PC-9 (cell line): ENCODE data around the gene JHY. TPM values are rescaled to one million over a fixed set of nuclear protein-coding genes. Genes with fewer than 3 reads are reported as not detected.

Experiments used
- BruUV-seq: library from RNA; stranded (reverse); fragments of 400-500 nt; replicated peaks from 2 replicates; lab custom pipeline; 2021; lab: Mats Ljungman, UMichigan
- CTCF ChIA-PET: fragments of 300-600 bp; sonication (Branson Sonifier 250); formaldehyde crosslinking; loops from one replicate; lab custom pipeline; 2022; ENCODE audit warnings: antibody characterized with exemption; lab: Charles Lee
- POLR2A ChIA-PET: fragments of 300-600 bp; sonication (Branson Sonifier 250); formaldehyde crosslinking; loops from one replicate; lab custom pipeline; 2022; ENCODE audit warnings: antibody characterized with exemption; ENCODE audit not compliant: unreplicated experiment; lab: Charles Lee
- DNase-seq, 2 experiments: peaks; one replicate each; pipeline versions ENCODE4 v3.0.0 to v3.0.0-alpha.2; 2015 to 2022; ENCODE audit warnings: mixed read lengths in 1 of 2
- H2AFZ ChIP-seq: fragments of 200-600 bp; sonication (generic); 2 replicates; pipeline ENCODE4 v1.8.1; 2017; ENCODE audit warnings: antibody characterized with exemption
- H3F3A ChIP-seq: fragments of 200-600 bp; sonication (generic); 2 replicates; pipeline ENCODE4 v1.8.1; 2017; ENCODE audit warnings: antibody characterized with exemption, mild to moderate bottlenecking, low read depth; ENCODE audit not compliant: insufficient read depth
- H3K27ac ChIP-seq: fragments of 200-600 bp; sonication (generic); 2 replicates; pipeline ENCODE4 v1.6.1; 2016; ENCODE audit warnings: mixed run types
- H3K27me3 ChIP-seq: fragments of 200-600 bp; sonication (generic); 2 replicates; pipeline ENCODE4 v1.6.1; 2016; ENCODE audit warnings: low read depth, mixed run types; ENCODE audit not compliant: insufficient read depth
- H3K36me3 ChIP-seq: fragments of 200-600 bp; sonication (generic); 2 replicates; pipeline ENCODE4 v1.6.1; 2016; ENCODE audit warnings: low read depth, mixed run types
- H3K4me1 ChIP-seq: fragments of 200-600 bp; sonication (generic); replicated peaks from 2 replicates; pipeline ENCODE4 v1.6.1; 2016; ENCODE audit warnings: mixed run types; ENCODE audit not compliant: insufficient read depth
- H3K4me2 ChIP-seq: fragments of 200-600 bp; sonication (generic); 2 replicates; pipeline ENCODE4 v1.6.1; 2017; ENCODE audit warnings: mixed run types
- H3K4me3 ChIP-seq: fragments of 200-600 bp; sonication (generic); 2 replicates; pipeline ENCODE4 v1.6.1; 2016; ENCODE audit warnings: mixed run types
- H3K79me2 ChIP-seq: fragments of 200-600 bp; sonication (generic); 2 replicates; pipeline ENCODE4 v1.6.1; 2017; ENCODE audit warnings: low read depth, mixed run types
- H3K9me2 ChIP-seq: fragments of 200-600 bp; sonication (generic); 2 replicates; pipeline ENCODE4 v1.8.1; 2017; ENCODE audit warnings: mild to moderate bottlenecking; ENCODE audit not compliant: insufficient read depth
- H3K9me3 ChIP-seq: fragments of 200-600 bp; sonication (generic); 2 replicates; pipeline ENCODE4 v1.8.1; 2016; ENCODE audit warnings: low read depth; ENCODE audit not compliant: insufficient read depth
- H4K20me1 ChIP-seq: fragments of 200-600 bp; sonication (generic); 2 replicates; pipeline ENCODE4 v1.8.1; 2017; ENCODE audit not compliant: insufficient read depth
- CTCF ChIP-seq: fragments of 200-600 bp; sonication (generic); conservative IDR thresholded peaks from 2 replicates; pipeline ENCODE4 v1.6.1; 2017; ENCODE audit warnings: mixed run types, antibody characterized with exemption, mild to moderate bottlenecking, moderate library complexity
- EZH2 ChIP-seq: fragments of 200-600 bp; sonication (generic); IDR thresholded peaks from 2 replicates; pipeline ENCODE4 v1.8.0; 2017; ENCODE audit warnings: antibody characterized with exemption, low read depth
- intact Hi-C: fragments of 100-400 bp; cut with micrococcal nuclease; formaldehyde crosslinking; loops from one replicate; pipeline ENCODE4 v1.10.0; 2022; ENCODE audit not compliant: unreplicated experiment
- total RNA-seq: library from RNA; stranded (reverse); gene quantifications from 2 replicates; pipeline ENCODE4 v1.2.3, GENCODE V29; 2021

The JHY gene
- total RNA-seq, 1 experiment from 2014 or later, result 6.2 TPM

- Histone ChIP-seq H3K4me3 (no peak overlapping the region), H3K27me3 (peaks cover 94% of the 10 kb centered on the region), H3K4me2 (no peak overlapping the region), H3K79me2 (no peaks in the 10 kb centered on the region), H3K27ac (no peak overlapping the region), H3K4me1 (no peaks in the 10 kb centered on the region), H4K20me1 (no peaks in the 10 kb centered on the region), H3K9me2 (no peaks in the 10 kb centered on the region), H3F3A (no peaks in the 10 kb centered on the region), H3K36me3 (no peaks in the 10 kb centered on the region), H3K9me3 (no peaks in the 10 kb centered on the region), H2AFZ (no peak overlapping the region)
- CTCF ChIA-PET, result no interaction called here
- POLR2A ChIA-PET, result no interaction called here
- intact Hi-C loops, result no loop called here
- no peak for DNase-seq
- BruUV-seq, result no TSS peak
- TF ChIP-seq EZH2, result no peak
- TF ChIP-seq CTCF, result no peak
Measured at GRCh38 chr11:122978299-122978620, 95.7 kb downstream of the JHY start.

GRCh38 chr11:122979103-122979814 lies 96.7 kb downstream of the JHY start:
- Histone ChIP-seq H3K79me2 (no peaks in the 10 kb centered on the region), H3K27me3 (peaks cover 94% of the 10 kb centered on the region), H3K27ac (no peak overlapping the region), H3K4me3 (no peak overlapping the region), H3K9me3 (no peaks in the 10 kb centered on the region), H4K20me1 (no peaks in the 10 kb centered on the region), H3K4me1 (no peaks in the 10 kb centered on the region), H3K9me2 (no peaks in the 10 kb centered on the region), H3K36me3 (no peaks in the 10 kb centered on the region), H3K4me2 (no peak overlapping the region), H3F3A (no peaks in the 10 kb centered on the region), H2AFZ (no peak overlapping the region)
- TF ChIP-seq CTCF, result no peak
- TF ChIP-seq EZH2, result no peak
- intact Hi-C loops, result no loop called here
- no peak for DNase-seq
- BruUV-seq, result no TSS peak
- POLR2A ChIA-PET, result no interaction called here
- CTCF ChIA-PET, result no interaction called here

DNA sequence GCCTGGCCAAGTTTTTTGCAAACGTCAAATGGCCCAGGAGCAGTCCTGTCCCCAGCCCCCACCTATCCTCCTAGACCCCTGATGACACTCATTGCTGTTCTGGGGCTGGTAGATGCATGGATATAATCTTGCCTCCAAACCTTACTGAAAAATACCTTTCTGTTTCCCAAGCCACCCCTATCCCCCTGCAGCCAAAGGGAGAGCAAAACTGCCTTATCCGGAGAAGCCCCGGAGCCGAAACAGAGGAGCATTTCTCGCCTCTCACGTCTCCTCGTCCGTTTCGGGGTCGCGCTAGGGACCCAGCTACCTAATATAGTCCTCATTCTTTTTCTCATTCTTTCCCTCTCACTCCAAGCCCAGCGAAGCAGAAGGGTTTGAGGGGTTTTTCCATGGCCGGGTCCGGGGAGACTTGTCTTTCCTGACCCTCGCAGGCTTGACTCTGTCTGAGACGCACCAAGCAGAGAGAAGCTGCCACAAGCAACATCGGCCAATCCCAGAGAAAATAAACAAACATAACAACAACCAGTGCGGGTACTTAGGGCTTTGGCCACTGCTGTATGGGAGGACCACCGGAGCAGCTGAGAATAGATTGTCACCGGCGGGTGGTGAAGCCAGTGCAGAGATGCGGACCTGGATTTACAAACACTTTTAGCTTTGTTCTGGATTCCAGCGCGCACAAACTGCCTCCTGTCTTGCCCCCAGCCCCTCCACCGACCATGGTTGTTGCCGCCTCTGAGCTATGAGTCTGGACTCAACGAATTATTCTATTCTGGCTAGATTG lies 97.4 kb downstream of the JHY start:
- no peaks in the 10 kb centered on the region for H3F3A ChIP-seq
- peaks cover 94% of the 10 kb centered on the region for H3K27me3 ChIP-seq
- no peak overlapping the region for H2AFZ ChIP-seq
- POLR2A ChIA-PET, result no interaction called here
- no peaks in the 10 kb centered on the region for H3K36me3 ChIP-seq
- intact Hi-C loops, result no loop called here
- TF ChIP-seq EZH2, result no peak
- no peak for TF ChIP-seq CTCF
- no TSS peak for BruUV-seq
- no peaks in the 10 kb centered on the region for H4K20me1 ChIP-seq
- no peak for DNase-seq
- H3K4me1 ChIP-seq, result no peaks in the 10 kb centered on the region
- H3K27ac ChIP-seq, result no peak overlapping the region
- H3K4me3 ChIP-seq, result no peak overlapping the region
- H3K4me2 ChIP-seq, result no peak overlapping the region
- H3K9me2 ChIP-seq, result no peaks in the 10 kb centered on the region
- H3K9me3 ChIP-seq, result no peaks in the 10 kb centered on the region
- CTCF ChIA-PET, result no interaction called here
- no peaks in the 10 kb centered on the region for H3K79me2 ChIP-seq
